ENCODE data around the gene UCHL5.

Gene UCHL5, protein sequence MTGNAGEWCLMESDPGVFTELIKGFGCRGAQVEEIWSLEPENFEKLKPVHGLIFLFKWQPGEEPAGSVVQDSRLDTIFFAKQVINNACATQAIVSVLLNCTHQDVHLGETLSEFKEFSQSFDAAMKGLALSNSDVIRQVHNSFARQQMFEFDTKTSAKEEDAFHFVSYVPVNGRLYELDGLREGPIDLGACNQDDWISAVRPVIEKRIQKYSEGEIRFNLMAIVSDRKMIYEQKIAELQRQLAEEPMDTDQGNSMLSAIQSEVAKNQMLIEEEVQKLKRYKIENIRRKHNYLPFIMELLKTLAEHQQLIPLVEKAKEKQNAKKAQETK

GRCh38 chr1:193059282-193060114, at the start of gene UCHL5, which contains the start of gene RO60:
UCHL5 (minus strand) TSS chr1:193059360; CDS start chr1:193059260, 100 bp downstream.
RO60 (plus strand) TSS chr1:193059612; CDS start chr1:193069055, 9,443 bp downstream.
- peak; percentile 96 for DNase-seq

GRCh38 chr1:193108471-193108870, 49.3 kb upstream of the UCHL5 start:
- DNase-seq: no peak

DNA sequence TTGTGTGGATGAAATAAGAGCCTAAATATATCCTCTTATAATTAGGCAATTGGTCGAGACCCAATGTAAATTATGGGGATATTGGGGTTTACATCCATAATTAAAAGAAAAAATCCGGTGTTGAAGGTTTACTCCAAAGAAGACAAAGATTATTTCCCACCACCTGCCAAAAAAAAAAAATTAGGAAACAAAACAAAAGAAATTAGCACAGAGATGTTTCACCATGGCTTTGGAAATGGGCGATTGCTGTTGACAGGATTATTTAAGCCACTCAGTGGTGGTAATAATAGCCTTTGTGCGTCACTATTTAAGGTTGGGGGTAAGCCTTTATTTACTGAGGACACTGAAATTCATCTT, 46.6 kb upstream of the UCHL5 start:
- DNase-seq: no peak

DNA sequence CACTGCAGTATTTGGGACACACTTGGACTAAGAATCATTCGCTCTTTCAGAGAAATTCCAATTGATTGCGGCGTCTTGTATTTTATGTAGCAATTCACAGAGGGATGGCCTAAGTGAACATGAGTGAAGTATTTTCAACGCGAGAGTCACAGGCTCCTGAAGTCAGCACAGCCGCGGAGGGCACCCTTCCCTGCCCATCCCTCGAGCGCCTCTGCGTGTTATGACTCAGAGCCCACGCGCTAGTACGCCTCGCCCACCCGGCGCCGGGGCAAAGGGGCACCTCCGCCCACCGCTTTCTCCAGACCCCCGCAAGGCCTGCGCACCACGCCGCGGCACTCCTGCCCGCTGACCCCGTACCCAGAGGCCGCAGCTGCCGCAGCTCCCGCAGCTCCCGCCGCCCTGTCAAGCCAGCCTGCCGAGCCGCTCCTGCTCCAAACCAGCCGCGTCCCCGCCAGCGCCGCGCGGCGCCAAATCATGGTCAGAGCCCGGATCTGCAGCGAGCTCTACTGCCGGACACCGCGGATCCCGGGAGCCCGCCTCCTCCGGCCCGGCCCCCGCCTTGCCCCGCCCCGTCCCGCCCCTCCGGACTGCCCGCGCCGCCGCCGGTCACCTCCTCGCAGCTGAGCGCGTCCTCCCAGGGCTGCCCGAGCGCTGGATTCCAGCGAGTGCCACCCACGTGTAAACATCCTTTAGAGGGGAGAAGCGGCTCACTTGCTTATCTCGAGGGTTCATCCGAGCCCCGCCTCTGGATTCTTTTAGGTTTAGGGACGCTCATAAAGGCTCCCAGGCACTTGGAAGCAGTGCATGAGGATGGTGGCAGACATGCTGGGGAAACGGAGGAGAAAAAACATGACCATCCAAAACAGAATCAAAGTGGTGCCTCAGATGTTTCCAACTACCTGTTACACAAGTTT, 46.0 kb upstream of the UCHL5 start, which contains the start of gene GLRX2:
GLRX2 (minus strand) TSS at position 508 of the 914 bp plus-strand sequence; CDS start at position 476, 32 bp downstream.
- DNase-seq: peak; percentile 44

DNA sequence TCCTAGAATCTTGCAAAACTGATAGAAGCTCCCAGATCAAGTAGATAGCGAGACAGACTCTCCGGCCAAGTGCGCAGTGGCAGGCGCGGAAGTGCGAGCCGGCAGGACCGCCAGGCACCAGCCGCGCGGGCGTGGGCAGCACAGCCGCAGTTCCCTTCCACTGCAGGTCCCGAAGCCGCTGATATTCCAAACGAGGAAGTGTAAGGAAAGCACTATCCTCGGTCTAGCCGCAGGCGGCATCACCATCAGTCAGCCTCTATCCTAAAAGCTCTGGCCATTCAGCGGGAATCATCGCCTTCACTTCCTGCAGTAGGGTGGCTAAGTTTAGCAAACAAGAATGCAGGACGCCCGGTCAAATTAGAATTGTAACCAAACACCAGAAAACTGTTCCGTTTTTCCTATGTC, 45.3 kb upstream of the UCHL5 start:
- no peak for DNase-seq

DNA sequence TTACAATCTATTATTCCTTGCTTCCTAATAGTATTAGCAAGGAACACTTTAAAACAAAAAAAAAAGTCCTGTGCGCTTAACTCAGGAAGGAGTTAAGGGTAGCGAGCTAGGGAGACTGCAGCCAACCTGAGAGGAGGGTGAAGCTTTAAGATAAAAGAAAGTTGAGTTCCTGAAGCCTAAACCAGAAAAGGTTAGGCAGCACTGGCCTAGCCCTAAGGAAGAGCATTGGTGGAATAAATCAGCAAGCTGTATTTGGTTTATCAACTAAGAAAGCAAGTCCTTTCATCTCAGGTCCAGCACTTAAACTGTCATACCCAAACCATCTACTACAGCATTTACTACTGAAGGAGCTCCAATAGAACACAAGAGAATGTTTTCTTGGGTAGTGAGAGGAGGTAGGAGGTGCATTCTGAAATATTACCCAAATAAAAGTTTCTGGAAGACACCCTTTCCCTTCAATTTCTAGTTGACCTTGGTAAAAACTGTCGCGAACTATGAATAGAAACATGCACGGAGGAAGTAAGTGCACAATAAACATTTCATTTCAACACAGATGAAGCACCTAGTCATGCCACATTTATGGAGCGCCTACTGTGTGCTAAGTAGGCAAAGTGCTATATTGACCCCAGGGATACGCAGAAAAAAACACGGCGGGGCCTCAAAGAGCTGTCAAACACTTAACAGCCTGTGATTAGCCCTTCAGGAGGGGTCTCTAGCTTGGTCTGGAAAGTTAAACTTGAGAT, 44.8 kb upstream of the UCHL5 start:
- no peak for DNase-seq

GRCh38 chr1:193102662-193103061, 43.5 kb upstream of the UCHL5 start:
- DNase-seq: no peak

- no peak for DNase-seq
Measured at GRCh38 chr1:193094112-193094511, 35.0 kb upstream of the UCHL5 start.

GRCh38 chr1:193090865-193091264, 31.7 kb upstream of the UCHL5 start:
- DNase-seq: no peak

- no peak for DNase-seq
Measured at GRCh38 chr1:193087893-193088292, 28.7 kb upstream of the UCHL5 start.

GRCh38 chr1:193086342-193086741, 27.2 kb upstream of the UCHL5 start:
- no peak for DNase-seq

GRCh38 chr1:193085263-193085662, 26.1 kb upstream of the UCHL5 start:
- no peak for DNase-seq

DNA sequence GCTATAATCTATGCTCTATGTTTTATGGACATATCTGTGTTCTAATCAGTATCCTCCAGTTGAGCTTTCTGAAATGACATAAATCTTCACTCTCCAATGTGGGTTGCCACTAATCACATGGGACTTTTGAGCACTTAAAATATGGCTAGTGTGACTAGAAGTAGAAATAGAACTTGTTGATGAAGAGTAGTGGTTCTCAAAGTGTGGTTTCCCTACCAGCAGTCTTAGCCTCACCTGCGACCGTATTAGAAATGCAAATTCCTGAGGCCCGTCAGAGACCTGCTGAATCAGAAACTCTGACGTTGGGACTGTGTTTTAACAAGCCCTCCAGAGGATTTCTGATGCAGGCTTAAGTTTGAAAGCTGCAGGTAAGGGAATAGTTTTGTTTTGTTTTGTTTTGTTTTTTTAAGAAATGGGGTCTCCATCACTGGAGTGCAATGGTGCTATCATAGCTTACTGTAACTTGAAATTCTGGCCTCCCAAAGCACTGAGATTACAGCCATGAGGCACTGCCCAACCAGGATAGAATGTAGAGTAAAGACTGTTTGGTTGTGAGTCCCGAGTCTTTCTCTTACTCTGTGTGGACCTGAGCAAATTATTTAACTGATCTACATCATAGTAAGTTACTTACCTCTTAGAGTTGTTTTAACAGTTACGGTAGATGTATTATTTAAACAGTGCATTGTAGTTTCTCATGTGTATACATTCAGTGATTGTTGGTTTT, 24.4 kb upstream of the UCHL5 start:
- DNase-seq: no peak

GRCh38 chr1:193079187-193079586, 20.0 kb upstream of the UCHL5 start:
- DNase-seq: no peak

DNA sequence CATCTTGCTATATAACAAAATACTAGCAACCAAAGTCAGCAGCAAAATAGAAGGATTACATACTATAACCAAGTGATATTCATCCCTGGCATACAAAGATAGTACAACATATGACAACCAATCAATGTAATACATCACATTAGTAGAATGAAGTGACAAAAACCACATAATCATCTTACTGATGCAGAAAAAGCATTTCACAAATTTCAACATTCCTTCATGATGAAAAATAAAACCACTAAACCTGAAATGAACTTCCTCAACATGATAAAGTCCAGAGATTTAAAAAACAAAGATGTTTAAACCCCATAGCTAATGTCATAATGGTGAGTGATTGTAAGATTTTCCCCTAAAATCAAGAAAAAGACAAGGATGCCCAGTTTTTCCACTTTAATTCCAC, 18.8 kb upstream of the UCHL5 start:
- DNase-seq: no peak

- DNase-seq: no peak
Measured at GRCh38 chr1:193070942-193071341, 11.8 kb upstream of the UCHL5 start.

DNA sequence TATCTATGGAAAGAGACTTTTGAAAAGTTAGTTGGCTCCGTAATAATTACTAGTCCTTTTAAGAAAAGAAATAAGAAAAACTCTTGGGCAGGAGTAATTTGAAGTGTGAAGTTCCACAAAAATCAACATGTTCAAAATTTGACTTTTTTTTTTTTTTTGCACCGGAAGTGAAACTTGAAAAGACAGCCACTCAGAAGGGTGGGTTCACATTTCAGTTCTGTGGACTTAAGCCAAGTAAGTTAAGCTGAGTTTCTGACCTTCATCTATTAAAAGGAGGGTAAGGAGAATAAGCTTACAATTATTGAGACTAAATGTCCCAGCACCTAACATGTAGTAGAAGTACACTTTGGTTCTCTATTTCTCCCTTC, 11.2 kb upstream of the UCHL5 start:
- DNase-seq: no peak

- DNase-seq: peak; percentile 6
Measured at GRCh38 chr1:193069748-193070385, 10.7 kb upstream of the UCHL5 start.

DNA sequence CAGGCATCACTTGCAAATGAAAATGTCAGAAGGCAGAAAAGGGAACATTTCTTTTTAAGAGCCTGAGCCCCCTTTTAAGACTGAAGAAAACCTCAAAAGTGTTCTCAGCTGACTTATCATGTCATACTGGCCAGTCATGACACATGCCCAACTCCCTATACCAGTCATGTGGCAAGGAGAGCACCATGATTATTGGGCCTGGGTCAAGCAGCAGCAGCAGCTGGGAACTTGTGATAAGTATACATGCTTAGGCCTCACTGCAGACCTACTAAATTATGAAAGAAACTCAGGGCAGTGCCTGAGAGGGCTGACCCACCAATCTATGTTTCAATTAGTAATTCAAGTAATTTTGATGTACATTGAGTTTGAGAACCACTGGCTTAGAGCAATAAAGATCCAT, 8.9 kb upstream of the UCHL5 start:
- no peak for DNase-seq

GRCh38 chr1:193066606-193067005, 7.4 kb upstream of the UCHL5 start:
- DNase-seq: no peak

DNA sequence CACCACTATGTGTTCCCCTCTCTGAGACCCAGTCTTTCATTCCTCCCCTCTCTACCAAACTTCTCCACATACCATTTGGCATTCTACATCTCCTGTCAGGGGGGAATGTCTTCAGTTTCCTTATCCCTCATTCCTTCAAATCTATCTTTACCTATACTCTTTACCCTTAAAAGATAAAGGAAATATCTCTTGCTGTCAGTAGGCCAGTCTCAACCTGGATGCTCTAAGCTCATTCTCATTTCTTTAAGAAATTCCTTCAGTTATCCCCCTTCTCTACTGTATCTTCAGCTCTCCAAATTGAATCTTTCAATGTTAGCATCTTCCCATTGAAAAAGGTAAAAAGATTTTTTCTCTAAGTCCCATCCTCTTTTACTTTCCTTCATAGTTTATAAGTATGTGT, 6.8 kb upstream of the UCHL5 start:
- DNase-seq: no peak

All from NCI-H2171 (cell line).